Body of pancreas (tissue), 4 donors: ENCODE results near the gene ZDHHC1. TPM values are rescaled to one million over a fixed set of nuclear protein-coding genes. Genes with fewer than 3 reads are reported as not detected.

Source experiments
- ATAC-seq: fragments of 150-250 bp; one replicate; pipeline ENCODE4 v1.9.1; 2016
- DNase-seq, 4 donors: peaks; one replicate each; pipeline ENCODE4 v3.0.0-alpha.2; 2019
- H3K27ac ChIP-seq, 4 donors: fragments of 200-600 bp; sonication (generic); 1 replicate in 3 of 4; 2 replicates in 1 of 4; pipeline versions ENCODE4 v1.5.1 to v1.6.1; 2016 to 2019; ENCODE audit warnings: mild to moderate bottlenecking in 1 of 4, mixed read lengths in 1 of 4, moderate library complexity in 1 of 4
- H3K27me3 ChIP-seq, 2 donors: fragments of 200-600 bp; sonication (generic); one replicate each; pipeline ENCODE4 v1.6.0; 2016; ENCODE audit warnings: mild to moderate bottlenecking in 1 of 2
- H3K36me3 ChIP-seq, 2 donors: fragments of 200-600 bp; sonication (generic); replicated peaks in 1 of 2; 2 replicates each; pipeline ENCODE4 v1.5.1; 2016; ENCODE audit warnings: low read depth in 2 of 2; ENCODE audit not compliant: insufficient read depth in 1 of 2
- H3K4me1 ChIP-seq: fragments of 200-600 bp; sonication (generic); one replicate; pipeline ENCODE4 v1.6.0; 2016
- H3K4me3 ChIP-seq, 2 donors: fragments of 200-600 bp; sonication (generic); 1 replicate in 1 of 2; 2 replicates in 1 of 2; pipeline ENCODE4 v1.5.1; 2016 to 2019
- H3K9me3 ChIP-seq, 3 donors: fragments of 200-600 bp; sonication (generic); 1 replicate in 2 of 3; 2 replicates in 1 of 3; pipeline ENCODE4 v1.5.1; 2016
- POLR2A ChIP-seq, 3 donors: fragments of 450-650 bp; IDR thresholded peaks; one replicate each; pipeline ENCODE4 v1.6.1; 2016; ENCODE audit warnings: antibody characterized with exemption in 3 of 3, mild to moderate bottlenecking in 2 of 3
- WGBS, 2 donors: methylation state at CpG; one replicate each; pipeline ENCODE4 v1.1.5; 2017; 5-methylcytosine and 5-hydroxymethylcytosine counted together
- intact Hi-C: fragments of 100-400 bp; cut with DNase I; formaldehyde crosslinking; loops from one replicate; pipeline ENCODE4 v1.15.1; 2023
- total RNA-seq, 2 donors: library from RNA; depleted of rRNA; stranded (reverse); fragments of >200 nt; gene quantifications; one replicate each; pipeline ENCODE4 v1.1.0, GENCODE V29; 2016
- TF ChIP-seq, protein P1 (sequence below), 7 experiments: fragments of 450-650 bp in 4 of 7; fragments of 200-600 bp in 3 of 7; sonication (generic) in 3 of 7; IDR thresholded peaks; one replicate each; pipeline ENCODE4 v1.5.1; 2016 to 2019; ENCODE audit warnings: antibody characterized with exemption in 7 of 7

ZDHHC1 gene
- total RNA-seq, 2 donors from 2014 or later, result 13.0 to 57.0 TPM

DNA sequence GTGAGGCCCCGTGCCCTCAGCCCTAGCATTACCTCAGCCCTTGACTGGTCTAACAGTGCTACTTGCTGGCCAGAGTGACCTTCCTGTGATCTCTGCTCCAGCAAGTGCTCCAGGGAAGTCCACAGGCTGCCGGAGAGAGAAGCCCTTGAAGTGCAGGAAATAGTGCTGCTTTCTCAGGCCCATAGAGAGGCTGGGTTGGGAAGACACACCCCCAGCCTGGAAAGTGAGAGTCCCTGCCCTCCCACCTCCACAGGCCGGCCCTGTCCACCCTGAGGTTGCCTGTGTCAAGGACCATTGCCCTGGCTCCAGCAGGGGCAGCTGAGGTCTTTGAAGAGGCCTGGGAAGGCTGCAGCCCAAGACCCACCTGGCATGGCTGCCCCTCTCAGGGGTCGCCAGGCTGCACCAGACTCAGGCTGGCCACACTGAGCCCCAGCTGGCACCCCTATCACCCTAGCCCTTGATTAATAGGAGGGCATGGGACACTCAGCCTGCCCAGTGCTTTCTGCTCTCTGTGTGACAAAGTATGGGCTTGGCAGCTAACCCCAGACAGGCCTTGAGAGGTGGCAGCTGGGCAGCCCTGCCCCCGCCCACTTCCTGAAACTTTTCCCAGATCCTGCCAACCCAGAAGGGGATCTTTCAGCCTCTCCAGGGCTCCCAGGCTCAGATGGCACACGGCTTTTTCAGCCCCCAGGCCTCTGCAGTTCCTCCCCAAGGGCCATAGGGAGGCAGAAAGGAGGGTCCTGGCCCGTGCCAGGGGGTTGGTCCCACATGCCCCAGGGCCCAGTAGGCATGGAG, 43.0 kb upstream of the ZDHHC1 start:
- no peaks in the 10 kb centered on the region for H3K27me3 ChIP-seq
- peak overlapping the region; percentile 86 to 96 (median 94) for H3K27ac ChIP-seq
- H3K4me3 ChIP-seq, result no peak overlapping the region
- ATAC-seq (peak; percentile 86), DNase-seq (peak; percentile 88 to 94 (median 94))
- TF ChIP-seq POLR2A (IDR thresholded peaks at IDR 0.05), result peak in 2 of 3 donors; percentile 37 to 53
- TF ChIP-seq, protein P1, sequence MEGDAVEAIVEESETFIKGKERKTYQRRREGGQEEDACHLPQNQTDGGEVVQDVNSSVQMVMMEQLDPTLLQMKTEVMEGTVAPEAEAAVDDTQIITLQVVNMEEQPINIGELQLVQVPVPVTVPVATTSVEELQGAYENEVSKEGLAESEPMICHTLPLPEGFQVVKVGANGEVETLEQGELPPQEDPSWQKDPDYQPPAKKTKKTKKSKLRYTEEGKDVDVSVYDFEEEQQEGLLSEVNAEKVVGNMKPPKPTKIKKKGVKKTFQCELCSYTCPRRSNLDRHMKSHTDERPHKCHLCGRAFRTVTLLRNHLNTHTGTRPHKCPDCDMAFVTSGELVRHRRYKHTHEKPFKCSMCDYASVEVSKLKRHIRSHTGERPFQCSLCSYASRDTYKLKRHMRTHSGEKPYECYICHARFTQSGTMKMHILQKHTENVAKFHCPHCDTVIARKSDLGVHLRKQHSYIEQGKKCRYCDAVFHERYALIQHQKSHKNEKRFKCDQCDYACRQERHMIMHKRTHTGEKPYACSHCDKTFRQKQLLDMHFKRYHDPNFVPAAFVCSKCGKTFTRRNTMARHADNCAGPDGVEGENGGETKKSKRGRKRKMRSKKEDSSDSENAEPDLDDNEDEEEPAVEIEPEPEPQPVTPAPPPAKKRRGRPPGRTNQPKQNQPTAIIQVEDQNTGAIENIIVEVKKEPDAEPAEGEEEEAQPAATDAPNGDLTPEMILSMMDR (IDR thresholded peaks at IDR 0.05), result no peak
- H3K4me1 ChIP-seq, result peaks cover 81% of the 10 kb centered on the region
- WGBS, 2 donors, result 16 to 17% methylated on average over 1 to 7 of the region's 7 CpGs
- no peaks in the 10 kb centered on the region for H3K9me3 ChIP-seq
- no peaks in the 10 kb centered on the region for H3K36me3 ChIP-seq
- intact Hi-C loops, result no loop called here

DNA sequence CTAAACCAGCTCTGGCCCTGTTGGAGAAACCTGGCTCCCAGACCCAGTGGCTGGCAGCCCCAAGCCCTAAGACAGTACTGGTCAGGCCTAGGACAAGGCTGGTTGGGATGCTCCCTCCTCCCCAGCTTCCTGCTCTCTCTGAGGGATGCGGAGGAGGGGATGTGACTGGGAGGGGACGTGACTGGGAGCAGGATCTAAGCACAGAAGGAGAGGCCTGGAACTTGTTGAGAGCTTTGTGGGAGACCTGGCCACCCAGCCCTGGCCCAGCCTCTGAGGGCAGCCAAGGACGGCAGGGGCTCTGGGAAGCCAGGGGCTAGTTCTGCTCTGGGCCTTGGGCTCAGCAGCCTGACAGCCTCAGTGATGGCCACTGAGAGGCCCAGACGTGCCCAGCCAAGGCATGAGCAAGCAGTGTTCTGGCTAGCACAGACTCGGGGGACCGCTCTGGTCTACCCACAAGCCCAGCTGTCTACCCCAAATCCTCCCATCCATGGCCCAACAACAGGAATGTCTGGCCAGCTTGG, 41.9 kb upstream of the ZDHHC1 start:
- peak overlapping the region; percentile 86 to 96 (median 94) for H3K27ac ChIP-seq
- no peak for DNase-seq

DNA sequence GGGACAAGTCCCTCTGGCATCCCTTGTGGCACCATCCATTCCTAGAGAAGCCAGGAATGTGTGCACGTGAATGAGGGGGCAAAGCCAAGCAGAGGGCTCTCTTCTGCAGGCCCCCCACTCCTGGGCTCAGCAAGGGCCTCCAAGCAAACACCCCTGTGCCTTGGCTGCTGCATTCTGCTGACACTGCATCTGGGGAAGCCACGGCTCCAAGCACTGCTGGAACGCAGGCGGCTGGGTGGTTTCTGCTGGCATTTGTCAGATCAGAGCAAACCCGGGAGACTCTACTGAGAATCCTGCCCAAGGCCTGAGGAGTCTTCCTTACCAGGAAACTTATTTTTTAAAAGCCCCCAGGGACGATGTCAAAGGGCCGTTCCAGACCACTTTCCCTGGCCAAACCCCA, 41.3 kb upstream of the ZDHHC1 start:
- Histone ChIP-seq H3K27me3 (no peaks in the 10 kb centered on the region), H3K4me3 (no peak overlapping the region), H3K4me1 (peaks cover 75% of the 10 kb centered on the region), H3K9me3 (no peaks in the 10 kb centered on the region), H3K27ac (peak overlapping the region; percentile 86 to 96 (median 94)), H3K36me3 (peaks cover 0 to 2% of the 10 kb centered on the region in 2 donors)
- TF ChIP-seq, protein P1 (IDR thresholded peaks at IDR 0.05), result no peak
- TF ChIP-seq POLR2A (IDR thresholded peaks at IDR 0.05), result no peak
- WGBS, 2 donors, result 61 to 68% methylated on average over 7 of the region's 7 CpGs
- ATAC-seq (no peak), DNase-seq (no peak)
- intact Hi-C loops, result no loop called here

More for the DNA sequence above, 41.9 kb upstream of the ZDHHC1 start:
- TF ChIP-seq, protein P1 (IDR thresholded peaks at IDR 0.05), result no peak
- no peak for TF ChIP-seq POLR2A (IDR thresholded peaks at IDR 0.05)
- ATAC-seq, result no peak
- peaks cover 75% of the 10 kb centered on the region for H3K4me1 ChIP-seq
- H3K36me3 ChIP-seq, result peaks cover 0 to 1% of the 10 kb centered on the region in 2 donors
- H3K9me3 ChIP-seq, result no peaks in the 10 kb centered on the region
- no peak overlapping the region for H3K4me3 ChIP-seq
- intact Hi-C loops, result no loop called here
- WGBS, 2 donors, result 76 to 89% methylated on average over 5 to 6 of the region's 6 CpGs
- no peaks in the 10 kb centered on the region for H3K27me3 ChIP-seq

- no peak for TF ChIP-seq POLR2A (IDR thresholded peaks at IDR 0.05)
- TF ChIP-seq, protein P1 (IDR thresholded peaks at IDR 0.05), result peak in 6 of 7 experiments; percentile 18 to 70 (median 51)
- ATAC-seq, result no peak
- Histone ChIP-seq H3K27ac (peak overlapping the region; percentile 37 to 94 (median 70)), H3K27me3 (no peaks in the 10 kb centered on the region), H3K9me3 (no peaks in the 10 kb centered on the region), H3K36me3 (peaks cover 0 to 2% of the 10 kb centered on the region in 2 donors), H3K4me3 (no peak overlapping the region), H3K4me1 (peaks cover 75% of the 10 kb centered on the region)
- WGBS, 2 donors, result 14 to 35% methylated on average over 3 to 6 of the region's 6 CpGs
- peak; percentile 60 to 84 (median 78) for DNase-seq
- intact Hi-C loops, result no loop called here
Observed at GRCh38 chr16:67456391-67457081, 40.3 kb upstream of the ZDHHC1 start.
